GM12878 (cell line): ENCODE data around the gene CACNA1G. TPM values are rescaled to one million over a fixed set of nuclear protein-coding genes. Genes with fewer than 3 reads are reported as not detected.

Experiments
- ATAC-seq: fragments of 200-7000 bp; cut with Tn5 transposase; 3 replicates; pipeline ENCODE4 v1.9.1; 2020; ENCODE audit warnings: mild to moderate bottlenecking, moderate library complexity
- BruUV-seq: library from RNA; stranded (reverse); fragments of 400-500 nt; replicated peaks from 2 replicates; lab custom pipeline; 2021; lab: Mats Ljungman, UMichigan
- CTCF ChIA-PET: fragments of 300-600 bp; sonication (Branson Sonifier 250); formaldehyde crosslinking; extraction: SDS; loops from one replicate; lab custom pipeline; 2021; ENCODE audit warnings: inconsistent platforms; lab: Yijun Ruan, JAX
- POLR2A ChIA-PET: fragments of 350-600 bp; formaldehyde crosslinking; extraction: SDS; loops from one replicate; lab custom pipeline; 2021; ENCODE audit warnings: inconsistent platforms; lab: Charles Lee
- RAD21 ChIA-PET: fragments of 300-600 bp; sonication (Branson Sonifier 250); formaldehyde crosslinking; loops from one replicate; lab custom pipeline; 2023; ENCODE audit warnings: antibody characterized with exemption; ENCODE audit not compliant: unreplicated experiment; lab: Charles Lee
- SMC1A ChIA-PET: fragments of 300-600 bp; sonication (Branson Sonifier 250); formaldehyde crosslinking; loops from one replicate; lab custom pipeline; 2023; ENCODE audit not compliant: unreplicated experiment, uncharacterized antibody; lab: Charles Lee
- DNase-seq: peaks from one replicate; pipeline ENCODE4 v3.0.0-alpha.2; 2011; ENCODE audit warnings: low read depth, low spot score
- FAIRE-seq: peaks from 3 replicates; lab custom pipeline; 2011; peaks lifted over from hg19 to GRCh38; lab: Jason Lieb, UNC
- H2AFZ ChIP-seq: 2 replicates; pipeline ENCODE4 v1.6.0; 2011; ENCODE audit warnings: low read depth, low read length, control low read depth; ENCODE audit not compliant: control insufficient read depth
- H3K27ac ChIP-seq: 2 replicates; pipeline ENCODE4 v1.5.1; 2011; ENCODE audit warnings: control low read depth; ENCODE audit not compliant: control insufficient read depth, insufficient read depth
- H3K27me3 ChIP-seq, 2 experiments: replicated peaks in 1 of 2; 2 replicates each; pipeline versions ENCODE4 v1.6.0 to v1.6.1; 2011; ENCODE audit warnings: low read length in 1 of 2; ENCODE audit not compliant: control insufficient read depth in 2 of 2, insufficient read depth in 2 of 2
- H3K36me3 ChIP-seq, 2 experiments: 2 replicates each; pipeline ENCODE4 v1.5.1; 2011; ENCODE audit warnings: low read length in 1 of 2; ENCODE audit not compliant: control insufficient read depth in 2 of 2, insufficient read depth in 2 of 2
- H3K4me1 ChIP-seq: 2 replicates; pipeline ENCODE4 v1.6.1; 2011; ENCODE audit warnings: mild to moderate bottlenecking, low read length, moderate library complexity, mixed read lengths; ENCODE audit not compliant: control insufficient read depth, insufficient read depth
- H3K4me2 ChIP-seq: 2 replicates; pipeline ENCODE4 v1.6.0; 2011; ENCODE audit warnings: control low read depth; ENCODE audit not compliant: control insufficient read depth, insufficient read depth
- H3K4me3 ChIP-seq: fragments of 200-600 bp; sonication (generic); 2 replicates; pipeline ENCODE4 v1.5.1; 2016
- H3K79me2 ChIP-seq: 2 replicates; pipeline ENCODE4 v1.6.0; 2011; ENCODE audit warnings: low read length; ENCODE audit not compliant: control insufficient read depth, insufficient read depth
- H3K9ac ChIP-seq: 2 replicates; pipeline ENCODE4 v1.8.0; 2011; ENCODE audit warnings: low read length, control low read depth, mixed read lengths; ENCODE audit not compliant: control insufficient read depth, insufficient read depth
- H3K9me3 ChIP-seq: replicated peaks from 3 replicates; pipeline ENCODE4 v1.5.1; 2011; ENCODE audit warnings: mild to moderate bottlenecking, low read length; ENCODE audit not compliant: control insufficient read depth, insufficient read depth
- H4K20me1 ChIP-seq: 2 replicates; pipeline ENCODE4 v1.6.0; 2011; ENCODE audit not compliant: control insufficient read depth, insufficient read depth
- CHD2 ChIP-seq: IDR thresholded peaks from 2 replicates; pipeline ENCODE4 v1.6.1; 2011; ENCODE audit warnings: low read depth, low read length, improper control_type of control experiment, borderline replicate concordance
- EED ChIP-seq: sonication (generic); IDR thresholded peaks from 2 replicates; pipeline ENCODE4 v1.6.1; 2016; ENCODE audit warnings: antibody characterized with exemption, low read depth
- EP300 ChIP-seq, 2 experiments: fragments of 150-350 bp in 1 of 2; IDR thresholded peaks; 2 replicates each; pipeline ENCODE4 v1.6.1; 2011 to 2012; ENCODE audit warnings: low read depth in 2 of 2, low read length in 2 of 2, borderline replicate concordance in 1 of 2, improper control_type of control experiment in 1 of 2, inconsistent platforms in 1 of 2; ENCODE audit not compliant: control insufficient read depth in 1 of 2
- EZH2 ChIP-seq: IDR thresholded peaks from 2 replicates; pipeline ENCODE4 v1.6.1; 2012; ENCODE audit warnings: low read depth, mild to moderate bottlenecking, control low read depth, inconsistent platforms, low read length, borderline replicate concordance; ENCODE audit not compliant: control insufficient read depth
- SRF ChIP-seq, 2 experiments: IDR thresholded peaks; 2 replicates each; pipeline ENCODE4 v1.6.1; 2011; ENCODE audit warnings: low read depth in 2 of 2, low read length in 2 of 2, mild to moderate bottlenecking in 1 of 2, moderate library complexity in 1 of 2
- WRNIP1 ChIP-seq: IDR thresholded peaks from 2 replicates; pipeline ENCODE4 v1.6.1; 2011; ENCODE audit warnings: low read depth, low read length, improper control_type of control experiment, borderline replicate concordance
- ZZZ3 ChIP-seq: IDR thresholded peaks from 2 replicates; pipeline ENCODE4 v1.6.1; 2011; ENCODE audit warnings: low read depth; ENCODE audit not compliant: control insufficient read depth, insufficient read length
- WGBS: methylation state at CpG from one replicate; pipeline ENCODE4 v1.1.6; 2016; ENCODE audit warnings: low lambda C conversion rate; ENCODE audit not compliant: insufficient replicate concordance, insufficient coverage; ENCODE audit errors: missing lambda C conversion rate; 5-methylcytosine and 5-hydroxymethylcytosine counted together
- in situ Hi-C: fragments of 300-500 bp; cut with MboI; formaldehyde crosslinking; loops from 9 replicates; pipeline ENCODE4 v1.14.3; 2018; ENCODE audit warnings: mixed read lengths
- intact Hi-C: fragments of 100-400 bp; cut with micrococcal nuclease; formaldehyde crosslinking; loops from one replicate; pipeline ENCODE4 v1.14.2; 2022; ENCODE audit not compliant: unreplicated experiment
- polyA plus RNA-seq, 11 experiments: library from polyadenylated mRNA; depleted of rRNA in 4 of 11; unstranded in 6 of 11; stranded (reverse) in 5 of 11; fragments of >200 nt; fragmentation: Nextera tagmentation in 4 of 11; fragmentation: Illumina TruSeq in 1 of 11; extraction: Ambion mirVana in 4 of 11; extraction: Trizol in 1 of 11; gene quantifications; 1 replicate in 1 of 11; 2 replicates in 10 of 11; pipeline versions ENCODE4 v1.2.1 to v1.2.3, GENCODE V29; 2011 to 2016; ENCODE audit warnings: inconsistent platforms in 2 of 11, missing spikeins in 2 of 11, low read depth in 1 of 11
- total RNA-seq, 4 experiments: library from RNA; depleted of rRNA in 3 of 4; stranded (reverse); fragments of >200 nt in 3 of 4; fragmentation: Illumina TruSeq in 1 of 4; extraction: Trizol in 1 of 4; gene quantifications; 2 replicates each; pipeline versions ENCODE4 v1.2.1 to v1.2.3, GENCODE V29; 2013 to 2021

CACNA1G gene
- total and polyA plus RNA-seq, 10 of the 15 experiments (the other 5 are each of a cell fraction or from before 2014, with no cell fraction given) = 0.03 to 0.15 TPM; not detected in 8

GRCh38 chr17:50549256-50549941, 11.1 kb upstream of the CACNA1G start:
- H3K9ac ChIP-seq = no peak overlapping the region
- RAD21 ChIA-PET = interaction anchor here (0.8 to 1.3 kb wide), 2 partner anchors 11 to 71 kb away, joined by 3 read pairs; partner anchors contain the start of gene CACNA1G
- ATAC-seq = no peak
- intact Hi-C loops = loop anchor here (10.0 kb wide), 1 partner anchor 405 kb away; no protein-coding TSS in a partner anchor
- no peak for DNase-seq
- in situ Hi-C loops = loop anchor here (5.0 to 10.0 kb wide), 2 partner anchors 148 to 405 kb away; no protein-coding TSS in a partner anchor
- POLR2A ChIA-PET = interaction anchor here (1.7 kb wide), 1 partner anchor 8 kb away, joined by 3 read pairs; no protein-coding TSS in a partner anchor
- no peaks in the 10 kb centered on the region for H3K9me3 ChIP-seq
- no peak overlapping the region for H3K4me3 ChIP-seq
- H3K36me3 ChIP-seq = no peaks in the 10 kb centered on the region; a peak in 1 of 4 replicates
- CTCF ChIA-PET = interaction anchor here (0.6 to 3.8 kb wide), 4 partner anchors 31 to 1324 kb away, joined by 3 to 18 read pairs (median 3); no protein-coding TSS in a partner anchor
- no peaks in the 10 kb centered on the region for H4K20me1 ChIP-seq
- H2AFZ ChIP-seq = no peak overlapping the region
- H3K79me2 ChIP-seq = peaks cover 3% of the 10 kb centered on the region
- BruUV-seq = no TSS peak
- WGBS = 86% methylated on average over 19 of the region's 19 CpGs
- no peak for FAIRE-seq
- no peak overlapping the region for H3K27ac ChIP-seq
- no peak overlapping the region for H3K4me2 ChIP-seq
- TF ChIP-seq SRF (IDR thresholded peaks at IDR 0.05; ENCODE audit: low read depth in 2 of 2, low read length in 2 of 2) = no peak
- no peak for TF ChIP-seq CHD2
- no peak for TF ChIP-seq WRNIP1
- TF ChIP-seq EP300 (IDR thresholded peaks at IDR 0.05; ENCODE audit: borderline replicate concordance in 1 of 2, control insufficient read depth in 1 of 2, low read depth in 2 of 2, low read length in 2 of 2) = no peak
- TF ChIP-seq EED = no peak
- TF ChIP-seq EZH2 = no peak
- TF ChIP-seq ZZZ3 = no peak
- SMC1A ChIA-PET = interaction anchor here (1.5 to 2.1 kb wide), 2 partner anchors 80 to 216 kb away, joined by 3 to 11 read pairs; no protein-coding TSS in a partner anchor
- H3K4me1 ChIP-seq = no peaks in the 10 kb centered on the region; the same call in 1 of the 2 replicates
- no peaks in the 10 kb centered on the region for H3K27me3 ChIP-seq
